HFF-Myc (cell line): Measurements from ENCODE around the gene CYP39A1.

ENCODE experiments used
- DNase-seq: peaks from one replicate; pipeline ENCODE4 v3.0.0-alpha.2; 2011; ENCODE audit warnings: low read depth; ENCODE audit errors: extremely low read depth
- H3K4me3 ChIP-seq: replicated peaks from 2 replicates; pipeline ENCODE4 v1.5.1; 2011; ENCODE audit warnings: low read depth, mild to moderate bottlenecking, control low read depth, low read length
- CTCF ChIP-seq: IDR thresholded peaks from 2 replicates; pipeline ENCODE4 v1.5.1; 2012; ENCODE audit warnings: mild to moderate bottlenecking, low read depth, low read length, control low read depth; ENCODE audit errors: missing control alignments

Gene CYP39A1

GRCh38 chr6:46511320-46511719 is 141.3 kb downstream of the CYP39A1 start:
- H3K4me3 ChIP-seq: no peak overlapping the region
- TF ChIP-seq CTCF: no peak
- no peak for DNase-seq

GRCh38 chr6:46510651-46511050 is 142.0 kb downstream of the CYP39A1 start:
- TF ChIP-seq CTCF: no peak
- H3K4me3 ChIP-seq: no peak overlapping the region
- no peak for DNase-seq

- H3K4me3 ChIP-seq: no peak overlapping the region
- no peak for TF ChIP-seq CTCF
- no peak for DNase-seq
Observed at GRCh38 chr6:46509981-46510510, 142.6 kb downstream of the CYP39A1 start.

- TF ChIP-seq CTCF: no peak
- H3K4me3 ChIP-seq: no peak overlapping the region
Observed at GRCh38 chr6:46509063-46509462, 143.6 kb downstream of the CYP39A1 start.

GRCh38 chr6:46507426-46507825 is 145.2 kb downstream of the CYP39A1 start:
- no peak for DNase-seq
- TF ChIP-seq CTCF: no peak

More at GRCh38 chr6:46509063-46509462, 143.6 kb downstream of the CYP39A1 start:
- no peak for DNase-seq

GRCh38 chr6:46505693-46506512 is 146.7 kb downstream of the CYP39A1 start:
- H3K4me3 ChIP-seq: no peak overlapping the region
- TF ChIP-seq CTCF: no peak
- DNase-seq: no peak

More at GRCh38 chr6:46507426-46507825, 145.2 kb downstream of the CYP39A1 start:
- no peak overlapping the region for H3K4me3 ChIP-seq

GRCh38 chr6:46504242-46504641 is 148.4 kb downstream of the CYP39A1 start:
- no peak overlapping the region for H3K4me3 ChIP-seq
- TF ChIP-seq CTCF: no peak
- no peak for DNase-seq
